Ascending aorta (tissue), 2 donors: ENCODE measurements around the gene TEX264. TPM values are rescaled to one million over a fixed set of nuclear protein-coding genes. Genes with fewer than 3 reads are reported as not detected.

Experiments
- DNase-seq, 2 donors: peaks; one replicate each; pipeline ENCODE4 v3.0.0-alpha.2; 2019; ENCODE audit warnings: low spot score in 2 of 2
- H3K27ac ChIP-seq, 2 donors: fragments of 200-600 bp; sonication (generic); one replicate each; pipeline ENCODE4 v1.5.1; 2016 to 2017; ENCODE audit warnings: mild to moderate bottlenecking in 1 of 2
- H3K27me3 ChIP-seq: fragments of 200-600 bp; sonication (generic); one replicate; pipeline ENCODE4 v1.5.1; 2017
- H3K36me3 ChIP-seq, 2 donors: fragments of 200-600 bp; sonication (generic); one replicate each; pipeline ENCODE4 v1.5.1; 2016
- H3K4me1 ChIP-seq, 2 donors: fragments of 200-600 bp; sonication (generic); one replicate each; pipeline ENCODE4 v1.5.1; 2016 to 2017; ENCODE audit warnings: mild to moderate bottlenecking in 1 of 2
- H3K4me3 ChIP-seq, 2 donors: fragments of 200-600 bp; sonication (generic); one replicate each; pipeline ENCODE4 v1.5.1; 2016 to 2017; ENCODE audit warnings: mild to moderate bottlenecking in 1 of 2
- H3K9me3 ChIP-seq, 2 donors: fragments of 200-600 bp; sonication (generic); one replicate each; pipeline ENCODE4 v1.5.1; 2016
- CTCF ChIP-seq, 3 experiments: fragments of 200-600 bp in 2 of 3; fragments of 450-650 bp in 1 of 3; sonication (generic) in 2 of 3; IDR thresholded peaks; one replicate each; pipeline ENCODE4 v1.5.1; 2016 to 2019; ENCODE audit warnings: antibody characterized with exemption in 3 of 3, mild to moderate bottlenecking in 1 of 3, moderate library complexity in 1 of 3
- intact Hi-C: fragments of 100-400 bp; cut with DNase I; formaldehyde crosslinking; loops from one replicate; pipeline ENCODE4 v1.15.1; 2023
- total RNA-seq: library from RNA; depleted of rRNA; stranded (reverse); fragments of >200 nt; gene quantifications from one replicate; pipeline ENCODE4 v1.1.0, GENCODE V29; 2016

The TEX264 gene
- 69.1 TPM for total RNA-seq

DNA sequence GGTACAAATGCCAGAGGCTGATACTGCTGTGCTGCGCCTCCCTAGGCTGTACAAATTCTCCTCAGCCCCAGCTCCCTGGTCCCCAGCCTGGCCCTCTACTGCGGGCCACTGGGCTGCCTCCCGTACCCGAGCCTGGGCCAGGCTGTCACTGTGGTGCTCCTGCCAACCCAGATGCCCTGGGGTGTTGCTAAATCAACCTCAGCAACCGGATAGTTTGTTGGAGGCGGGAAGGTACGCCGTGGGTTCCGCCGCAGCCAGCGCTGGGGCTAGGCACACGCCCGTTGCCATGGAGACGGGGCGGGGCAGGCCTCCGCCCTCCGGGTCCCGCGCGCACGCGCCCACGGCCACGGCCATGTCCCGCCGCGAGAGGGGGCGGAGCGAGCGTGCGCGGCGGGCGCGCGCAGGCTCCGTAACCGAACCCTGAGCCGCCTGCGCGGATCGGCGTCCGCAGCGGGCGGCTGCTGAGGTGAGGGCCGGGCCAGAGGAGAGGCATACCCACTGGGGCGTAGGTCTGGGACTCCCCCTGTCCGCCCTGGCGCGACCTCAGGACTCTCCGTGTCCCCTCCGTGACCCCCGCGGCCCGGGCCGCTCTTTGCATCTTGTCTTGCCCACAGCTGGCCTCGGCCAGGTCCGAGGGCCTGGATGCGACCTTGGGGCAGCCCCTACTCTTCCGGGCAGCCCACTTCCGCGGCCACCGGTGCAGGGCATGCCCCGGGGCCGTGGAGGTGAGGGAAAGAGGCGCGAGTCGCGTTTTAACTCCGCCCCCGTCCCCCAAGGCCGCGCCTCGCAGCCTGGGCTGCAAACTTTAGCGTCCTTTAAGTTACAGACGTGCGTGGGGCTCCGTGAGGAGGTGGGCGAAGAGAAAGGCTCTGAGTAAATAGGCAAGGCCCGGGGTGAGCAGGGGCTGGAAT lies at the start of gene TEX264:
TEX264 (plus strand) TSS at position 430 of the 911 bp plus-strand sequence. CDS start 3,053 bp downstream, outside the sequence.
- Histone ChIP-seq H3K4me3 (peak within 1 kb of the TSS; percentile 88 to 91), H3K9me3 (no peaks in the 10 kb centered on the region), H3K27ac (peak within 1 kb of the TSS; percentile 83 to 89), H3K4me1 (peaks cover 5 to 14% of the 10 kb centered on the region in 2 donors), H3K27me3 (no peaks in the 10 kb centered on the region), H3K36me3 (peaks cover 3 to 10% of the 10 kb centered on the region in 2 donors)
- no peak for TF ChIP-seq CTCF (IDR thresholded peaks at IDR 0.05)
- intact Hi-C loops: loop anchor here (1.0 to 2.0 kb wide), 3 partner anchors 133 to 1104 kb away; partner anchors contain the start of genes C3orf18, MANF and RAD54L2
- peak; percentile 56 to 94 for DNase-seq

DNA sequence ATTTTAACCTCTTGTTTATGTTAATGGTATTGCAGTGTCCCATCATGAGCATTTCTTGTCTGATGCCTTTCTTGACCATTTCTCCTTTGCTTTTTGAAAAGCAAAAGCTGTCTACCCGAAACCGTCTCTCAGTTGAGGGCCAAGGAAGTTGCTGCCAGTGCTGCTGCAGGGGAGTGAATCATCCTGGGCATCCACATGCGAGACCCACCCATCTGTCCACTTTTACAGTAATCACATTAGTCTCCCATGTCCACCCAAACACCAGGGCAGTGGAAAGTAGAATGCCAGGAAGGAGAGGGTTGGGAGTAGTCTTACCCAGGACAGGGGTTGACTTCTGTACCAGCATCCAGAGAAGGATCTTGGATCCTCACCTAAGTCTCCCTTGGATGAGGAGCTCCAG lies 48.6 kb upstream of the TEX264 start:
- TF ChIP-seq CTCF (IDR thresholded peaks at IDR 0.05): no peak
- Histone ChIP-seq H3K9me3 (no peaks in the 10 kb centered on the region), H3K4me3 (no peak overlapping the region), H3K4me1 (peaks cover 0 to 12% of the 10 kb centered on the region in 2 donors), H3K27me3 (no peaks in the 10 kb centered on the region), H3K27ac (no peak overlapping the region), H3K36me3 (peaks cover 2 to 4% of the 10 kb centered on the region in 2 donors)
- DNase-seq: no peak
- intact Hi-C loops: no loop called here

DNA sequence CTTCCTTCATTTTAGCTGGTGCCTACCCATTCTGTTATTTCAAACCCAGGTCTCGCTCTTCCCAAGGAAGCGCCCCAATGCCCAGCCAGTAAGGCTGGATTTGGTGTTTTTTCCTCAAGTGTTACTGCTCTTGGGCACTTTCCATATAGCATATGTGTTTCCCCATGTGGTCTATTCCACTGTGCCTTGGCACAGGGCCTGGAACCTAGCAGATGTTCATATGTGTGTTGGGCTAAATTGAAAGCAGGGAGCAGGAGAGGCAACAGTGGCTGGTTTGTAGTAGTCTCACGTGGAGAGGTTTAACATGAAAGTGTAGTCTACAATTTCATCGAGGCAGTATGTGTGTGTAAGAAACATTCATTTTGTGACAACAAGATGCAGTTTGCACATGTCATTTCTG lies 48.2 kb upstream of the TEX264 start:
- Histone ChIP-seq H3K36me3 (peaks cover 6 to 9% of the 10 kb centered on the region in 2 donors), H3K9me3 (no peaks in the 10 kb centered on the region), H3K27ac (no peak overlapping the region), H3K27me3 (no peaks in the 10 kb centered on the region), H3K4me1 (peaks cover 0 to 12% of the 10 kb centered on the region in 2 donors), H3K4me3 (no peak overlapping the region)
- DNase-seq: no peak
- intact Hi-C loops: no loop called here
- TF ChIP-seq CTCF (IDR thresholded peaks at IDR 0.05): no peak

- Histone ChIP-seq H3K4me1 (no peaks in the 10 kb centered on the region), H3K4me3 (no peak overlapping the region), H3K27ac (no peak overlapping the region), H3K9me3 (no peaks in the 10 kb centered on the region), H3K36me3 (peaks cover 67% of the 10 kb centered on the region in 2 donors), H3K27me3 (no peaks in the 10 kb centered on the region)
- DNase-seq: no peak
- intact Hi-C loops: no loop called here
- TF ChIP-seq CTCF (IDR thresholded peaks at IDR 0.05): no peak
Measured at GRCh38 chr3:51630513-51630912, 40.5 kb upstream of the TEX264 start.

- H3K27ac ChIP-seq: no peak overlapping the region
- TF ChIP-seq CTCF (IDR thresholded peaks at IDR 0.05): no peak
- H3K4me3 ChIP-seq: no peak overlapping the region
- DNase-seq: no peak
- peaks cover 83 to 90% of the 10 kb centered on the region in 2 donors for H3K36me3 ChIP-seq
- no peaks in the 10 kb centered on the region for H3K27me3 ChIP-seq
- H3K4me1 ChIP-seq: no peaks in the 10 kb centered on the region
- H3K9me3 ChIP-seq: no peaks in the 10 kb centered on the region
- intact Hi-C loops: no loop called here
Measured at GRCh38 chr3:51637144-51637940, 33.7 kb upstream of the TEX264 start.
